Neural cell (in vitro differentiated cells): ENCODE data around the gene CNTN4. TPM values are rescaled to one million over a fixed set of nuclear protein-coding genes. Genes with fewer than 3 reads are reported as not detected.

Source experiments
- H2AFZ ChIP-seq: fragments of 200-600, 300-800 bp; sonication (generic), shearing (Covaris generic); 2 replicates; pipeline ENCODE4 v1.6.0; 2014; ENCODE audit warnings: low read depth, mild to moderate bottlenecking, antibody characterized with exemption, low read length, moderate library complexity
- H3F3A ChIP-seq: fragments of 200-600 bp; shearing (Covaris generic); 2 replicates; pipeline ENCODE4 v1.6.1; 2016; ENCODE audit warnings: mild to moderate bottlenecking, moderate library complexity, mixed read lengths, antibody characterized with exemption, low read length; ENCODE audit not compliant: insufficient read depth, poor library complexity, severe bottlenecking
- H3K27ac ChIP-seq: fragments of 200-600, 300-800 bp; sonication (generic), shearing (Covaris generic); 2 replicates; pipeline ENCODE4 v1.5.1; 2014; ENCODE audit warnings: mild to moderate bottlenecking, low read length, moderate library complexity
- H3K27me3 ChIP-seq: fragments of 300-800, 200-600 bp; sonication (generic), shearing (Covaris generic); 2 replicates; pipeline ENCODE4 v1.6.0; 2014; ENCODE audit warnings: mild to moderate bottlenecking, low read depth, low read length, moderate library complexity; ENCODE audit not compliant: insufficient read depth
- H3K36me3 ChIP-seq: fragments of 300-800, 200-600 bp; sonication (generic), shearing (Covaris generic); 2 replicates; pipeline ENCODE4 v1.5.1; 2014; ENCODE audit warnings: mild to moderate bottlenecking, antibody characterized with exemption, low read length, moderate library complexity; ENCODE audit not compliant: insufficient read depth
- H3K4me2 ChIP-seq: fragments of 300-800, 200-600 bp; sonication (generic), shearing (Covaris generic); 2 replicates; pipeline ENCODE4 v1.6.0; 2014; ENCODE audit warnings: mild to moderate bottlenecking, low read length
- H3K4me3 ChIP-seq: fragments of 300-800, 200-600 bp; sonication (generic), shearing (Covaris generic); 2 replicates; pipeline ENCODE4 v1.5.1; 2014; ENCODE audit warnings: mild to moderate bottlenecking, low read length, moderate library complexity
- H3K79me2 ChIP-seq: fragments of 200-600 bp; shearing (Covaris generic); replicated peaks from 2 replicates; pipeline ENCODE4 v1.6.0; 2014; ENCODE audit warnings: mild to moderate bottlenecking, low read length, moderate library complexity; ENCODE audit not compliant: insufficient read depth
- H3K9ac ChIP-seq: fragments of 300-800, 200-600 bp; sonication (generic), shearing (Covaris generic); 2 replicates; pipeline ENCODE4 v1.6.1; 2016; ENCODE audit warnings: mild to moderate bottlenecking, low read length, mixed read lengths
- H3K9me2 ChIP-seq: fragments of 200-600 bp; shearing (Covaris generic); 2 replicates; pipeline ENCODE4 v1.6.1; 2016; ENCODE audit warnings: mild to moderate bottlenecking, low read length, mixed read lengths; ENCODE audit not compliant: insufficient read depth
- H3K9me3 ChIP-seq: fragments of 200-600, 300-800 bp; sonication (generic), shearing (Covaris generic); 2 replicates; pipeline ENCODE4 v1.6.1; 2016; ENCODE audit warnings: mild to moderate bottlenecking, mixed run types, low read length, moderate library complexity, mixed read lengths
- H4K20me1 ChIP-seq: fragments of 200-600 bp; shearing (Covaris generic); 2 replicates; pipeline ENCODE4 v1.6.1; 2016; ENCODE audit warnings: mild to moderate bottlenecking, mixed run types; ENCODE audit not compliant: insufficient read depth
- CTCF ChIP-seq: fragments of 450-650 bp; IDR thresholded peaks from 2 replicates; pipeline ENCODE4 v1.5.1; 2014; ENCODE audit warnings: antibody characterized with exemption, mild to moderate bottlenecking, moderate library complexity; ENCODE audit not compliant: poor library complexity, severe bottlenecking
- EP300 ChIP-seq: fragments of 450-650 bp; conservative IDR thresholded peaks from 2 replicates; pipeline ENCODE4 v1.6.1; 2014; ENCODE audit warnings: antibody characterized with exemption, mild to moderate bottlenecking, moderate library complexity; ENCODE audit not compliant: poor library complexity, severe bottlenecking
- EZH2 ChIP-seq: fragments of 200-600, 300-800 bp; shearing (Covaris generic), sonication (generic); IDR thresholded peaks from 2 replicates; pipeline ENCODE4 v1.6.1; 2014; ENCODE audit warnings: antibody characterized with exemption, low read length, borderline replicate concordance, mild to moderate bottlenecking; ENCODE audit not compliant: insufficient read depth, poor library complexity, severe bottlenecking
- MXI1 ChIP-seq: fragments of 450-650 bp; conservative IDR thresholded peaks from 2 replicates; pipeline ENCODE4 v1.6.1; 2014; ENCODE audit warnings: antibody characterized with exemption, mild to moderate bottlenecking; ENCODE audit not compliant: poor library complexity, severe bottlenecking
- POLR2AphosphoS5 ChIP-seq: IDR thresholded peaks from 2 replicates; pipeline ENCODE4 v1.6.1; 2012
- RAD21 ChIP-seq: fragments of 450-650 bp; conservative IDR thresholded peaks from 2 replicates; pipeline ENCODE4 v1.6.1; 2014; ENCODE audit warnings: antibody characterized with exemption, mild to moderate bottlenecking, moderate library complexity
- REST ChIP-seq: IDR thresholded peaks from 2 replicates; pipeline ENCODE4 v1.6.1; 2012; ENCODE audit warnings: borderline replicate concordance
- SMC3 ChIP-seq: fragments of 450-650 bp; conservative IDR thresholded peaks from 2 replicates; pipeline ENCODE4 v1.6.1; 2014; ENCODE audit warnings: antibody characterized with exemption, mild to moderate bottlenecking, moderate library complexity; ENCODE audit not compliant: poor library complexity
- TAF1 ChIP-seq: IDR thresholded peaks from 2 replicates; pipeline ENCODE4 v1.6.1; 2012; ENCODE audit warnings: low read depth
- polyA plus RNA-seq: library from polyadenylated mRNA; depleted of rRNA; stranded (reverse); fragments of >200 nt; gene quantifications from 2 replicates; pipeline ENCODE4 v1.2.3, GENCODE V29; 2014

CNTN4 gene
- polyA plus RNA-seq, 1 donor from 2014 or later: 10.6 TPM

GRCh38 chr3:2456788-2457187 lies 358.1 kb downstream of the CNTN4 start:
- H2AFZ ChIP-seq: no peak overlapping the region
- H3K79me2 ChIP-seq: no peaks in the 10 kb centered on the region
- H3F3A ChIP-seq: no peaks in the 10 kb centered on the region
- H3K9me3 ChIP-seq: no peaks in the 10 kb centered on the region
- H3K27ac ChIP-seq: no peak overlapping the region
- no peaks in the 10 kb centered on the region for H3K27me3 ChIP-seq
- H3K9me2 ChIP-seq: no peaks in the 10 kb centered on the region
- H3K4me3 ChIP-seq: no peak overlapping the region
- no peak for TF ChIP-seq TAF1
- TF ChIP-seq EZH2: no peak
- no peak for TF ChIP-seq CTCF
- H4K20me1 ChIP-seq: no peaks in the 10 kb centered on the region
- no peak overlapping the region for H3K4me2 ChIP-seq
- H3K36me3 ChIP-seq: no peaks in the 10 kb centered on the region
- H3K9ac ChIP-seq: no peak overlapping the region

- Histone ChIP-seq H3K9me3 (no peaks in the 10 kb centered on the region), H3K4me3 (no peak overlapping the region), H3K79me2 (no peaks in the 10 kb centered on the region), H3K9me2 (no peaks in the 10 kb centered on the region), H3K36me3 (no peaks in the 10 kb centered on the region), H3F3A (no peaks in the 10 kb centered on the region), H2AFZ (no peak overlapping the region), H3K9ac (no peak overlapping the region), H3K27ac (no peak overlapping the region), H3K27me3 (no peaks in the 10 kb centered on the region), H4K20me1 (no peaks in the 10 kb centered on the region), H3K4me2 (no peak overlapping the region)
- TF ChIP-seq REST (no peak), SMC3 (no peak), MXI1 (no peak), TAF1 (no peak), POLR2AphosphoS5 (no peak), CTCF (no peak), EZH2 (no peak), RAD21 (no peak), EP300 (no peak)
Measured at GRCh38 chr3:2458816-2459215, 360.1 kb downstream of the CNTN4 start.
